NCI-H1092 (cell line): ENCODE results near the gene DOCK6.
A peak's percentile ranks its signal among the peaks of the same experiment; 100 is the strongest.
"Not testable (repeated sequence)": the region's sequence is repeated elsewhere in the genome, so short reads cannot be mapped to it uniquely, and the experiment has no call there.

Experiments
- DNase-seq: peaks from one replicate; lab custom pipeline; 2025; lab: John Stamatoyannopoulos, UW

The DOCK6 gene

DNA sequence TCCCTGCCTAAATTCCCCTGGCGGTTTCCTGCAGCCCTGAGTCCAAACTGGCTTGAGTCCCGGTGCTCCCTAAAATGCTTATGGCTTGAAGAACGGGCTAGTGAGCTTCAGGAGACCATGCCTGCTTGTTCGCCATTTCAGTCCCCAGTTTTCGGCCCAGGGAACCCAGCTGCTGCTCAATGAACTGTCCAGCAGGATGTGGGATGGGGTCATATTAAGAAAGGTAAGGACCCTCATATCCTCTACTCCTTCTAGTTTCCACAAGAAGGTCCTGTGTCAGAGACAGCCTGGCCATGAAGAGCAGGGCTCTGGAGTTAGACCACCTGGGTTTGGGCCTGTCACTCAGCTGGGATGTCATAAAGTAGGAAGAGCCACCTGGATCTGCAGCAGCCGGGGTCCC lies 89.7 kb downstream of the DOCK6 start:
- DNase-seq, result no peak

DNA sequence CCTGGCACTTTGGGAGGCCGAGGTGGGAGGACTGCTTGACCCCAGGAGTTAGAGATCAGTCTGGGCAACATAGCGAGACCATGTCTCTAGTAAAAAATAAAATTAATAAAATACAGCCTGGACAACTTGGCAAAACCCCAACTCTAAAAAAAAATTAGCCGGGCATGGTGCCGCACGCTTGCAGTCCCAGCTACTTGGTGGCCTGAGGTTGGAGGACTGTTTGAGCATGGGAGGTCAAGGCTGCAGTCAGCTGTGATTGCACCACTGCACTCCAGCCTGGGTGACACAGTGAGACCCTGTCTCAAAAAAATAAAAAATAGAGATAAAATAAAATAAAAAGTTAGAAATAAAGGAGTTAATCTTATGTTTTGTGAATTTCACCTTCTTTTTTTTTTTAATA lies 91.2 kb downstream of the DOCK6 start:
- no peak for DNase-seq

GRCh38 chr19:11169896-11170678 lies 92.2 kb downstream of the DOCK6 start:
- no peak for DNase-seq

DNA sequence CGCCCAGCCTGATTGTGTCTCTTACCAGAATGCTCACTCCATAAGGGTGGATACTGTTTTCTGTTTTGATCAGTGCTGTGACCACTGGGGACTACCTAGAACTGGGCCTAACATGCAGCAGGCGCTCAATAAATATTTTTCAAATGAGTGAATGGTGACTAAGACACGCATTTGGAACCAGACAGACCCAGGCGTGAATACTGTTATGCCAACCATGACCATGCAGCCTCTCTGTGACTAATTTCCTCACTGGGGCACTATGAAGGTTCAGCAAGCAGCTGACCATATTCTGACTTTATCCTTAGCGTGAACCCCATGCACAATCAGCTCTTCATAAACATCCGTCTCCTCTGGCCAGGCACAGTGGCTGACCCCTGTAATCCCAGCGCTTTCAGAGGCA lies 93.8 kb downstream of the DOCK6 start:
- DNase-seq, result no peak

- no peak for DNase-seq
Observed at GRCh38 chr19:11166281-11167142, 95.8 kb downstream of the DOCK6 start.

DNA sequence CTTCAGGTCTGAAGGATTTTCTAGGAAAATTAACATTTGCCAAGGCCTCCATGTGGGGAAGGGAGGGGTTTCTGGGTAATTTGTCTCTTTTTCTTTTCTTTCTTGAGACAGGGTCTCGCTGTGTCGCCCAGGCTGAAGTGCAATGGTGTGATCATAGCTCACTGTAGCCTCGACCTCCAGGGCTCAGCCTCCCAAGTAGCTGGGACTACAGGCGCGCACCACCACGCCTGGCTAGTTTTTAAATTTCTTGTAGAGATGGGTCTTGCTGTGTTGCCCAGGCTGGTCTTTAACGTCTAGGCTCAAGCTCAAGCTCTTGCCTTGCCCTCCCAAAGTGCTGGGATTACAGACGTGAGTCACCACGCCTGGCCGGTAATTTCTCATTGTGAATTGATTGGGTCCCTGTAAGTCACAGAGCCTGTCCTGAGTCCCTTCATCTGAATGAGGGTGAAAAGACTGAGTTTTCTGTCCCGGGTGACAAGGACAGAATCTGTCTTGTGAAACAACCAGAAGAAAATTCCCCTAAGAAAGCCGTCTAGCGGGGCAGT lies 96.8 kb downstream of the DOCK6 start:
- DNase-seq, result no peak

GRCh38 chr19:11164879-11165406 lies 97.4 kb downstream of the DOCK6 start:
- DNase-seq, result no peak

DNA sequence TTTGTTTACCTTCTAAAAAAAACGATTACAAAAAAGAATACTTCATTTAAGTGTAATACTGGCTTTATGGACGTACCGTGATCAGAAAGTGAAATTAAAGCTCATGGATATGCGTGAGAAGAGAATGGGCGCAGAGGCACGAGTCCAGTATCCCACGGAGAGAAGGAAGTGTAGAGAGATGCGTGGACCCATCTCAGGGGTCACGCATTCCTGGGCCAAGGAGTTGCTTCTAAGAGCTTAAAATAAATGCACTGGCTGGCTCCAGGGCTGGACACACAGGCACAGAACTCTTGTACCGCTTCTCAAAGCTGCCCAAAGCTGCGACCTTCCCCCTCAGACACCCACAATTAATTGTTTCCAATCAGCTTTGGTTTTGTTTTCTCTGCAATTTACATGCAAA lies 98.0 kb downstream of the DOCK6 start:
- no peak for DNase-seq

GRCh38 chr19:11160440-11160768 lies 101.9 kb downstream of the DOCK6 start:
- not testable (repeated sequence) for DNase-seq

GRCh38 chr19:11159598-11160439 lies 102.5 kb downstream of the DOCK6 start:
- DNase-seq, result no peak

GRCh38 chr19:11155373-11156120 lies 106.8 kb downstream of the DOCK6 start, which contains the start of gene SPC24:
TSS of gene SPC24 (minus strand) at chr19:11155782. CDS start at chr19:11155776, 6 bp downstream.
- peak; percentile 98 for DNase-seq

- no peak for DNase-seq
Observed at GRCh38 chr19:11154683-11155047, 107.7 kb downstream of the DOCK6 start.

GRCh38 chr19:11152318-11153062 lies 109.8 kb downstream of the DOCK6 start:
- no peak for DNase-seq

DNA sequence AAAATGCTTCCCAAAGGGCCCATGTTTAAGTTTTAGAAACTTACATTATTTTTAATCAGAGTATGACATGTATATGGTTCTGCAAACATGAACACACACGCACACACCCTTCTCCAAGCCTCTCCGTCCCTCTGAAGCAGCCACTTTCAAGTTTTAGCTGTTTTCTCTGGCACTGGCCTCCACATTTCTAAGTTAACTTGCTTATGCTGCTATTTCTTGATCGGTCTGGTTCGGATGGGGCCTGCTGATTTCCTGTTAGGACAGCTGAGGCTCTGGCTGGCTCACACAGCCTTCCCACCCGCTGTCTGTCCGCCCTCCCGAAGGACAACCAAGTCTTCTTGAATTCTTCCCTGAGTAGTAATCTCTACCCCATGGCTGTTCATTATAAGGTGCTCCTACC lies 111.1 kb downstream of the DOCK6 start:
- no peak for DNase-seq
